ENCODE data around the gene DHRS1.
"Not testable (repeated sequence)": the region's sequence is repeated elsewhere in the genome, so short reads cannot be mapped to it uniquely, and the experiment has no call there.

DHRS1 gene

DNA sequence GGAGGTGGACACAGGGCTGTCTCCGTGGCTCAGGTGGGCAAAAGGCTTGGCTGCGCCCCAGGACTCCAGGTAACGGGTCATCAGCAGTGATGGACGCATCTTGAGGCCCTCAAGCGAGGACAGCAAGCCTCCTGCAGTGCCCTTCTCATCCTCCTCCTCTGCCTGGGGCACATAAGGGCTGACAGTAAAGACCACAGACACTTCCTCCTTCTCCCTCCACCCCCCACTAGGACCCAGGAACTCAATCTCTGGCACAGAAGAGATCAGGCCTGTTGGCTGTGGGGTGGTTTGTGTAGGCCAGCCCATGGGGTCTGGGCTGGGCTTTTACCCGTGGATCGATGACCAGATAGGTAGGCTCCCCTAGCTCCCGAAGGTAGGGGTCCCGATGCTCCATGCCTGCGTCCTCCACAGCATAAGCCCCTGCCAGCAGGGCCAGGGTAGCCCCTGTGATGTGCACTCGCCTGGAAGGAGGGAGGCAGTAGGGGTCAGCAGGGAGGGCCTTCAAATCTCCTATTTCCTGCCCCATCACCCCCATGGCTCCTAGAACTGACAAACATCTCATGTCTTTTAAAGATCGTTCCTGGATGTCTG, 29.6 kb upstream of the DHRS1 start:
- WGBS (ENCODE audit: insufficient coverage), result 96% methylated on average over 8 of the region's 12 CpGs
- H3K27me3 ChIP-seq (replicated peaks in 2 of 5; ENCODE audit: control insufficient read depth in 4 of 5, insufficient read depth in 5 of 5, low read length in 4 of 5), result peaks cover 0 to 20% (median 10%) of the 10 kb centered on the region in 5 experiments
- H3K4me3 ChIP-seq (ENCODE audit: control insufficient read depth in 1 of 7, extremely low read depth in 1 of 7, insufficient read depth in 4 of 7, low read depth in 2 of 7, low read length in 6 of 7), result peak overlapping the region in 1 of 7 experiments; percentile 0
- H3K4me1 ChIP-seq (ENCODE audit: control extremely low read depth in 1 of 4, control insufficient read depth in 4 of 4, insufficient read depth in 4 of 4, low read length in 3 of 4), result peaks cover 12 to 76% (median 63%) of the 10 kb centered on the region in 4 experiments
- H3K9me3 ChIP-seq (ENCODE audit: control extremely low read depth in 1 of 5, control insufficient read depth in 4 of 5, insufficient read depth in 2 of 5, low read depth in 1 of 5, low read length in 4 of 5), result no peaks in the 10 kb centered on the region
- CTCF ChIA-PET, result interaction anchor here (1.0 to 21.7 kb wide), 5 partner anchors 10 to 103 kb away, joined by 3 to 488 read pairs (median 4); partner anchors contain the start of genes CBLN3, CIDEB, DHRS1 and KHNYN
- H3K27ac ChIP-seq (ENCODE audit: insufficient read depth in 1 of 2, low read depth in 1 of 2, low read length in 2 of 2, poor library complexity in 1 of 2, severe bottlenecking in 2 of 2), result no peak overlapping the region
- DNase-seq, result no peak
- POLR2A ChIA-PET, result interaction anchor here (0.5 to 1.0 kb wide), 2 partner anchors 54 to 76 kb away, joined by 3 read pairs; no protein-coding TSS in a partner anchor
- H3K36me3 ChIP-seq (ENCODE audit: control insufficient read depth in 4 of 4, insufficient read depth in 4 of 4, low read length in 3 of 4), result no peaks in the 10 kb centered on the region

DNA sequence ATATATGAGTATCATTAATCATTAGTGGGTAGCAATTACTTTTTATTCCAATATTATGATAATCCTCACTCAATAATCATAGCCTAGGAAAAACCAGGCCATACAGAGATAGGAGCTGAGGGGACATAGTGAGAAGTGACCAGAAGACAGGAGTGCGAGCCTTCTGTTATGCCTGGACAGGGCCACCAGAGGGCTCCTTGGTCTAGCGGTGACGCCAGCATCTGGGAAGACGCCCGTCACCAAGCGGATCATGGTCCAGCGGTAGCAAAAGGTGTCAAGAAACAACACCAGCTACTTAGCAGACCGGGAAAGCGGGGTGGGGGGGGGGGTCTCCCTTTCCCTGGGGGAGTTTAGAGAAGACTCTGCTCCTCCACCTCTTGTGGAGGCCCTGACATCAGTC, 28.3 kb upstream of the DHRS1 start:
- H3K27ac ChIP-seq (ENCODE audit: insufficient read depth in 1 of 2, low read depth in 1 of 2, low read length in 2 of 2, poor library complexity in 1 of 2, severe bottlenecking in 2 of 2); H3K9me3 ChIP-seq (ENCODE audit: control extremely low read depth in 1 of 5, control insufficient read depth in 4 of 5, insufficient read depth in 2 of 5, low read depth in 1 of 5, low read length in 4 of 5); H3K4me3 ChIP-seq (ENCODE audit: control insufficient read depth in 1 of 7, extremely low read depth in 1 of 7, insufficient read depth in 4 of 7, low read depth in 2 of 7, low read length in 6 of 7); H3K27me3 ChIP-seq (replicated peaks in 2 of 5; ENCODE audit: control insufficient read depth in 4 of 5, insufficient read depth in 5 of 5, low read length in 4 of 5); H3K36me3 ChIP-seq (ENCODE audit: control insufficient read depth in 4 of 4, insufficient read depth in 4 of 4, low read length in 3 of 4); DNase-seq; POLR2A ChIA-PET: not testable (repeated sequence)
- CTCF ChIA-PET, result interaction anchor here (0.9 to 21.7 kb wide), 8 partner anchors 11 to 105 kb away, joined by 3 to 488 read pairs (median 4); partner anchors contain the start of genes CBLN3, CIDEB, DHRS1 and KHNYN
- no CpG with 5 or more reads among the region's 9 CpGs for WGBS (ENCODE audit: insufficient coverage)
- peaks cover 9 to 65% (median 51%) of the 10 kb centered on the region in 4 experiments for H3K4me1 ChIP-seq (ENCODE audit: control extremely low read depth in 1 of 4, control insufficient read depth in 4 of 4, insufficient read depth in 4 of 4, low read length in 3 of 4)

DNA sequence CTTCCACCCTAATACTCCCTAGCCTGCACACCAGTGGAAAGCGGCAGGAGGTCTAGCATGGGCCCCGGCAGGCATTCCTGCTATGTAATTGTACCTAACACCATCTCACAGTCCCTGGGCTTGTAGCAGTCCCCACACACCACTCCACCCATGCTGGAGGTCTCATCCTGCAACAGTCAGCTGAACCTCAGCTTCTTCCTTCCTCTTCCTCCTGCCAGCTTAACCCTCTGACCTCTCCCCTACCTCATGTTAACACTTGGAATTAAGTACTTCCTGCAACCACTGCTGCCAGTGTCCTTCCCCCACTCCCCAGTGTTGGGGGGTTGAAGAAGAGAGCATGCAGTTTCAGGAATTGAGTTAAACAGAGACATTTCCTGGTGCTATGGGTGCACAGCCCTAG, 27.7 kb upstream of the DHRS1 start:
- Histone ChIP-seq H3K4me3 (ENCODE audit: control insufficient read depth in 1 of 7, extremely low read depth in 1 of 7, insufficient read depth in 4 of 7, low read depth in 2 of 7, low read length in 6 of 7) (peak overlapping the region in 2 of 7 experiments; percentile 28), H3K4me1 (ENCODE audit: control extremely low read depth in 1 of 4, control insufficient read depth in 4 of 4, insufficient read depth in 4 of 4, low read length in 3 of 4) (peaks cover 9 to 59% (median 45%) of the 10 kb centered on the region in 4 experiments), H3K27ac (ENCODE audit: insufficient read depth in 1 of 2, low read depth in 1 of 2, low read length in 2 of 2, poor library complexity in 1 of 2, severe bottlenecking in 2 of 2) (no peak overlapping the region), H3K27me3 (replicated peaks in 2 of 5; ENCODE audit: control insufficient read depth in 4 of 5, insufficient read depth in 5 of 5, low read length in 4 of 5) (peaks cover 0 to 5% (median under 1%) of the 10 kb centered on the region in 5 experiments), H3K36me3 (ENCODE audit: control insufficient read depth in 4 of 4, insufficient read depth in 4 of 4, low read length in 3 of 4) (no peaks in the 10 kb centered on the region), H3K9me3 (ENCODE audit: control extremely low read depth in 1 of 5, control insufficient read depth in 4 of 5, insufficient read depth in 2 of 5, low read depth in 1 of 5, low read length in 4 of 5) (no peaks in the 10 kb centered on the region)
- no peak for DNase-seq
- ChIA-PET POLR2A (no interaction called here), CTCF (interaction anchor here (1.2 to 21.7 kb wide), 7 partner anchors 10 to 105 kb away, joined by 3 to 488 read pairs (median 4); partner anchors contain the start of genes CBLN3, CIDEB, DHRS1 and KHNYN)
- no CpG with 5 or more reads among the region's 2 CpGs for WGBS (ENCODE audit: insufficient coverage)

DNA sequence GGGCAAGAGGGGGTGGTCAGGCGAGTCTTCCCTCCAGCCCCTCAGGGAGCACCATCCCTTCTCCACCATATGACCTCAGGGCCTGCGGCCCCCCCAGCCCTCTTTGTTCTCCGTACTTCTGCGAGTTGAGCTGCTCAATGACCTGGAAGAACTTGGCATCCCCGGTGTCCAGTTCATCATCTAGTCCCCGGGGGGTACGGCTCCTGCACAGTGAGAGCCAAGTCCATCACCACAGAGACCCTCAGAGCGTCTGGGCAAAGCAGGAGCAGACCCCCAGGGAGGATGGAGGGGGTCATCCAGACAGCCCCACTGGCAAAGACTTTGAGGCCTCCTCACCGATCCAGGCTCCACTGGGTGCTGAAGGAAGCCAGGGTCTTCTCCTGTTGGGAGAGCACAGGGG, 26.4 kb upstream of the DHRS1 start:
- ChIA-PET CTCF (interaction anchor here (0.6 to 21.7 kb wide), 6 partner anchors 7 to 107 kb away, joined by 3 to 488 read pairs (median 21); partner anchors contain the start of genes CBLN3, CIDEB, DHRS1 and KHNYN), POLR2A (no interaction called here)
- no peak for DNase-seq
- no peaks in the 10 kb centered on the region for H3K9me3 ChIP-seq (ENCODE audit: control extremely low read depth in 1 of 5, control insufficient read depth in 4 of 5, insufficient read depth in 2 of 5, low read depth in 1 of 5, low read length in 4 of 5)
- H3K27ac ChIP-seq (ENCODE audit: insufficient read depth in 1 of 2, low read depth in 1 of 2, low read length in 2 of 2, poor library complexity in 1 of 2, severe bottlenecking in 2 of 2), result no peak overlapping the region
- peaks cover 0 to 5% (median 0%) of the 10 kb centered on the region in 5 experiments for H3K27me3 ChIP-seq (replicated peaks in 2 of 5; ENCODE audit: control insufficient read depth in 4 of 5, insufficient read depth in 5 of 5, low read length in 4 of 5)
- no peak overlapping the region for H3K4me3 ChIP-seq (ENCODE audit: control insufficient read depth in 1 of 7, extremely low read depth in 1 of 7, insufficient read depth in 4 of 7, low read depth in 2 of 7, low read length in 6 of 7)
- WGBS (ENCODE audit: insufficient coverage), result 95% methylated on average over 9 of the region's 9 CpGs
- no peaks in the 10 kb centered on the region for H3K36me3 ChIP-seq (ENCODE audit: control insufficient read depth in 4 of 4, insufficient read depth in 4 of 4, low read length in 3 of 4)
- H3K4me1 ChIP-seq (ENCODE audit: control extremely low read depth in 1 of 4, control insufficient read depth in 4 of 4, insufficient read depth in 4 of 4, low read length in 3 of 4), result peaks cover 4 to 50% (median 36%) of the 10 kb centered on the region in 4 experiments

DNA sequence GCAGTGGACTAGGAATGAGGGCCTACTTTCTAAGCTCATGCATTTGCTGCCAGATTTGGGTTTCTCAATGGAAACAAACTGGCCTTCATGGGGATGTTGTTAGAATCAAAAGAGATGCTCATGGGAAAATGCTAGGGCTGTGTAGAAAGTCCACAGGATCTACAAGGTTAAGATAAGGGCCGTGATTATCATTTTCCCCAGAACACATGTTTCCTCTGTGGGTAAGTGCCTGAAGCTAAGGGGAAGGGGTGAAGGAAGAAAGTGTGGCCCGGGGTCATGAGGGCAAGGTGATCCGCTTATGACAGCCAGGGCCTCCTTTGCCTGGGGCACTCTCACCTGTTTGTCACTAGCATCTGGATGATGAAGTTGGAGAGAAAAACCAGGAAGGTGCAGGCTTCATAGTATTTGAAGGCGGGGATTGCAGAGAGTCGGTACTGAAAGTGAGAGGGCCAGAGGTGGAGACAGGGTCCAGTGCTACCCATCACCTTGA, 25.5 kb upstream of the DHRS1 start:
- CTCF ChIA-PET, result interaction anchor here (0.7 to 21.7 kb wide), 8 partner anchors 8 to 108 kb away, joined by 3 to 488 read pairs (median 13); partner anchors contain the start of genes CBLN3, CIDEB, DHRS1 and KHNYN
- 19% methylated on average over 3 of the region's 5 CpGs for WGBS (ENCODE audit: insufficient coverage)

DNA sequence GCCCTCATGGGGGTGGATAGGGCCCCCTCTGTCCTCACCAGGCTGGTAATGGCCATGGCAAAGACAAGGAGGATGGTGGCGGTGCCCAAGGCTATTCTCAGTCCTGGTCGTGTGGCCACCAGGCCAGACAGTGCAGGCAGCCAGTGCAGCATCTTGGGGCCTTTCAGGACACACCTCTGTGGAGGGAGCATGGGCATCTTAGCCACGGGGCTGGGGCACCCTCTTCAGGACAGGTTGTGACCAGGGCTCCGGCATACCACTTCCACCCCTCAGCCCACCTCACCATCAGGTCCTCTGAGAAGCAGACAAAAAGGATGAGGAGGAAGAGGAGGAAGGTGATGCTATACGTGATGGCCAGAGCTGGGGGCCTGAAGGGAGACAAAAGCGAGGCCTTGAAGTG, 24.4 kb upstream of the DHRS1 start:
- Histone ChIP-seq H3K27ac (ENCODE audit: insufficient read depth in 1 of 2, low read depth in 1 of 2, low read length in 2 of 2, poor library complexity in 1 of 2, severe bottlenecking in 2 of 2) (no peak overlapping the region), H3K9me3 (ENCODE audit: control extremely low read depth in 1 of 5, control insufficient read depth in 4 of 5, insufficient read depth in 2 of 5, low read depth in 1 of 5, low read length in 4 of 5) (no peaks in the 10 kb centered on the region), H3K4me3 (ENCODE audit: control insufficient read depth in 1 of 7, extremely low read depth in 1 of 7, insufficient read depth in 4 of 7, low read depth in 2 of 7, low read length in 6 of 7) (no peak overlapping the region), H3K4me1 (ENCODE audit: control extremely low read depth in 1 of 4, control insufficient read depth in 4 of 4, insufficient read depth in 4 of 4, low read length in 3 of 4) (peaks cover 4 to 39% (median 24%) of the 10 kb centered on the region in 4 experiments), H3K36me3 (ENCODE audit: control insufficient read depth in 4 of 4, insufficient read depth in 4 of 4, low read length in 3 of 4) (no peaks in the 10 kb centered on the region), H3K27me3 (replicated peaks in 2 of 5; ENCODE audit: control insufficient read depth in 4 of 5, insufficient read depth in 5 of 5, low read length in 4 of 5) (no peaks in the 10 kb centered on the region)
- POLR2A ChIA-PET, result no interaction called here
- no peak for DNase-seq
- CTCF ChIA-PET, result interaction anchor here (3.6 to 21.7 kb wide), 4 partner anchors 9 to 109 kb away, joined by 15 to 488 read pairs (median 209); partner anchors contain the start of genes CBLN3, CIDEB, DHRS1 and KHNYN
- 96% methylated on average over 4 of the region's 6 CpGs for WGBS (ENCODE audit: insufficient coverage)

More for the DNA sequence above, 25.5 kb upstream of the DHRS1 start:
- no peak overlapping the region for H3K27ac ChIP-seq (ENCODE audit: insufficient read depth in 1 of 2, low read depth in 1 of 2, low read length in 2 of 2, poor library complexity in 1 of 2, severe bottlenecking in 2 of 2)
- peak in 2 of 3 donors; percentile 50 to 65 for DNase-seq
- peaks cover 4 to 49% (median 35%) of the 10 kb centered on the region in 4 experiments for H3K4me1 ChIP-seq (ENCODE audit: control extremely low read depth in 1 of 4, control insufficient read depth in 4 of 4, insufficient read depth in 4 of 4, low read length in 3 of 4)
- no peaks in the 10 kb centered on the region for H3K27me3 ChIP-seq (replicated peaks in 2 of 5; ENCODE audit: control insufficient read depth in 4 of 5, insufficient read depth in 5 of 5, low read length in 4 of 5)
- H3K9me3 ChIP-seq (ENCODE audit: control extremely low read depth in 1 of 5, control insufficient read depth in 4 of 5, insufficient read depth in 2 of 5, low read depth in 1 of 5, low read length in 4 of 5), result no peaks in the 10 kb centered on the region
- H3K4me3 ChIP-seq (ENCODE audit: control insufficient read depth in 1 of 7, extremely low read depth in 1 of 7, insufficient read depth in 4 of 7, low read depth in 2 of 7, low read length in 6 of 7), result no peak overlapping the region
- H3K36me3 ChIP-seq (ENCODE audit: control insufficient read depth in 4 of 4, insufficient read depth in 4 of 4, low read length in 3 of 4), result no peaks in the 10 kb centered on the region
- POLR2A ChIA-PET, result interaction anchor here (1.0 kb wide), 1 partner anchor 13 kb away, joined by 5 read pairs; no protein-coding TSS in a partner anchor

DNA sequence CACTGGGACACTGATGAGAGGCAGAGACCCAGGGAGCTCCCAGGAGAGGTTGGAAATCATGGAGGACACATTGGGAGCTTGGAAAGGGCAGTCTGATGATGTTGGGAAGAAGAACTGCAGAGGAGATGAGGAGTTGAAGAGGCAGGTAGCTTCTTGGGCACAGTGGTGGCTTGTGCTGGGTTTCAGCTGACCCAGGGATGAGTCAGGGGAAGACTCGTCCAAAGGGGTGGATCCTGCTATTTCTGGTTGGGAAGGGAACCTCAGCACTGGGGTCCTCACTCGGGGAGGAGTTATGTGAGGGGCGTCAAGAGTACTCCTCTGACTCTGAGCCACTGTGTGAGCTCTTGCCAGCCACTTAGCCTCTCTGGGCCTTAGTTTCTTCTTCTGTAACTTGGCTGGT, 23.8 kb upstream of the DHRS1 start:
- H3K4me1 ChIP-seq (ENCODE audit: control extremely low read depth in 1 of 4, control insufficient read depth in 4 of 4, insufficient read depth in 4 of 4, low read length in 3 of 4), result peaks cover 4 to 34% (median 23%) of the 10 kb centered on the region in 4 experiments
- H3K36me3 ChIP-seq (ENCODE audit: control insufficient read depth in 4 of 4, insufficient read depth in 4 of 4, low read length in 3 of 4), result no peaks in the 10 kb centered on the region
- H3K9me3 ChIP-seq (ENCODE audit: control extremely low read depth in 1 of 5, control insufficient read depth in 4 of 5, insufficient read depth in 2 of 5, low read depth in 1 of 5, low read length in 4 of 5), result no peaks in the 10 kb centered on the region
- DNase-seq, result no peak
- ChIA-PET POLR2A (no interaction called here), CTCF (interaction anchor here (3.6 to 21.7 kb wide), 4 partner anchors 10 to 109 kb away, joined by 15 to 488 read pairs (median 209); partner anchors contain the start of genes CBLN3, CIDEB, DHRS1 and KHNYN)
- H3K4me3 ChIP-seq (ENCODE audit: control insufficient read depth in 1 of 7, extremely low read depth in 1 of 7, insufficient read depth in 4 of 7, low read depth in 2 of 7, low read length in 6 of 7), result no peak overlapping the region
- no peak overlapping the region for H3K27ac ChIP-seq (ENCODE audit: insufficient read depth in 1 of 2, low read depth in 1 of 2, low read length in 2 of 2, poor library complexity in 1 of 2, severe bottlenecking in 2 of 2)
- no peaks in the 10 kb centered on the region for H3K27me3 ChIP-seq (replicated peaks in 2 of 5; ENCODE audit: control insufficient read depth in 4 of 5, insufficient read depth in 5 of 5, low read length in 4 of 5)
- 87% methylated on average over 3 of the region's 3 CpGs for WGBS (ENCODE audit: insufficient coverage)

All from common myeloid progenitor, CD34-positive (primary cell).